ENCODE measurements around the gene KCNQ2.

KCNQ2 gene

GRCh38 chr20:63355781-63356295 is 116.6 kb downstream of the KCNQ2 start:
- no peaks in the 10 kb centered on the region for H3K36me3 Mint-ChIP-seq (ENCODE audit: low read depth)

DNA sequence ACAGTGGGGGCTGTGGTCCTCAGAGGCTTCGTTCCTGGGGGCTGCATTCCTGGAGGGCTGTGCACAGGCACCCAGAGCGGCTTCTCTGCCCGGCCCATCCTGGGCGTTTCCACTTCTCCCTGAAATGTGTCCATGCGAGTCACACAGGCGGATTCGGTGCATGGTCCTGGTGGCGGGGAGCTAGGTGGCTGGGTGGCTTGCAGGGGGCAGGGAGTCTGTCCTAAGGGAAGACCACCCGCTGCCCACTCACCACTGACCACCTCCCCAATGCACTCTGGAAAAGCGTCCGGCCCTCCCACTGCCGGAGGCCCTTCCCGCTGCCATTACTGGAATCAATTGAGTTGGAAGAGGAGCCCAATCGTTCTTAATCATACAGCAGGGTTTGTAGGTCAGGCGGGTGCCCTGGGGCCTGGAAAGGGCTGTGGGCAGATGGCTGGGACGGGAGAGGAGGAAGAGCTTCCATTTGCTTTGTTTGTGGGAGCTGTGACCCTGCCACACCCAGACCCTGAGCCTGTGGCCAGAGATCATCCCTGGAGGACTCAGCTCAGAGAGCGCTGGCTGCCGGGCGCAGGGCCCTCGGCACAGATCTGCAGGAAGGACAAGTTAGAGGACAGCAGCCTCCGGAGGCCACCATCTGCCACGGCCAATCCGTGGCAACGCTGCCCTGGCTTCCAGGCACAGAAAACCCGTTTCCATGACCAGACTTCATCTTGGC is 117.7 kb downstream of the KCNQ2 start:
- H3K27ac Mint-ChIP-seq: no peak overlapping the region
- no peak overlapping the region for H3K4me3 Mint-ChIP-seq
- H3K36me3 Mint-ChIP-seq (ENCODE audit: low read depth): no peaks in the 10 kb centered on the region
- TF ChIP-seq, protein P1, sequence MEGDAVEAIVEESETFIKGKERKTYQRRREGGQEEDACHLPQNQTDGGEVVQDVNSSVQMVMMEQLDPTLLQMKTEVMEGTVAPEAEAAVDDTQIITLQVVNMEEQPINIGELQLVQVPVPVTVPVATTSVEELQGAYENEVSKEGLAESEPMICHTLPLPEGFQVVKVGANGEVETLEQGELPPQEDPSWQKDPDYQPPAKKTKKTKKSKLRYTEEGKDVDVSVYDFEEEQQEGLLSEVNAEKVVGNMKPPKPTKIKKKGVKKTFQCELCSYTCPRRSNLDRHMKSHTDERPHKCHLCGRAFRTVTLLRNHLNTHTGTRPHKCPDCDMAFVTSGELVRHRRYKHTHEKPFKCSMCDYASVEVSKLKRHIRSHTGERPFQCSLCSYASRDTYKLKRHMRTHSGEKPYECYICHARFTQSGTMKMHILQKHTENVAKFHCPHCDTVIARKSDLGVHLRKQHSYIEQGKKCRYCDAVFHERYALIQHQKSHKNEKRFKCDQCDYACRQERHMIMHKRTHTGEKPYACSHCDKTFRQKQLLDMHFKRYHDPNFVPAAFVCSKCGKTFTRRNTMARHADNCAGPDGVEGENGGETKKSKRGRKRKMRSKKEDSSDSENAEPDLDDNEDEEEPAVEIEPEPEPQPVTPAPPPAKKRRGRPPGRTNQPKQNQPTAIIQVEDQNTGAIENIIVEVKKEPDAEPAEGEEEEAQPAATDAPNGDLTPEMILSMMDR (IDR thresholded peaks at IDR 0.05; ENCODE audit: unreplicated experiment in 3 of 3): no peak
- H3K27me3 Mint-ChIP-seq (ENCODE audit: low read depth): peaks cover 16% of the 10 kb centered on the region
- H3K9me3 Mint-ChIP-seq: peaks cover 4% of the 10 kb centered on the region
- H3K4me1 Mint-ChIP-seq: peaks cover 15% of the 10 kb centered on the region

More at GRCh38 chr20:63355781-63356295, 116.6 kb downstream of the KCNQ2 start:
- TF ChIP-seq, protein P1 (IDR thresholded peaks at IDR 0.05; ENCODE audit: unreplicated experiment in 3 of 3): no peak
- H3K4me1 Mint-ChIP-seq: peaks cover 7% of the 10 kb centered on the region
- no peaks in the 10 kb centered on the region for H3K9me3 Mint-ChIP-seq
- H3K27me3 Mint-ChIP-seq (ENCODE audit: low read depth): peaks cover 16% of the 10 kb centered on the region
- H3K4me3 Mint-ChIP-seq: no peak overlapping the region
- no peak overlapping the region for H3K27ac Mint-ChIP-seq

GRCh38 chr20:63352811-63353221 is 119.6 kb downstream of the KCNQ2 start:
- Mint-ChIP-seq H3K27me3 (ENCODE audit: low read depth) (peaks cover 5% of the 10 kb centered on the region), H3K4me1 (peaks cover 15% of the 10 kb centered on the region), H3K27ac (peak overlapping the region; percentile 41 to 51 (median 47)), H3K9me3 (peaks cover 4% of the 10 kb centered on the region), H3K4me3 (no peak overlapping the region), H3K36me3 (ENCODE audit: low read depth) (no peaks in the 10 kb centered on the region)
- TF ChIP-seq, protein P1 (IDR thresholded peaks at IDR 0.05; ENCODE audit: unreplicated experiment in 3 of 3): no peak

- Mint-ChIP-seq H3K36me3 (ENCODE audit: low read depth) (no peaks in the 10 kb centered on the region), H3K4me3 (no peak overlapping the region), H3K9me3 (peaks cover 4% of the 10 kb centered on the region), H3K27ac (peak overlapping the region; percentile 41 to 51 (median 47)), H3K4me1 (peaks cover 15% of the 10 kb centered on the region), H3K27me3 (ENCODE audit: low read depth) (peaks cover 5% of the 10 kb centered on the region)
- TF ChIP-seq, protein P1 (IDR thresholded peaks at IDR 0.05; ENCODE audit: unreplicated experiment in 3 of 3): no peak
Measured at GRCh38 chr20:63351811-63352591, 120.5 kb downstream of the KCNQ2 start.

- peaks cover 4% of the 10 kb centered on the region for H3K9me3 Mint-ChIP-seq
- H3K4me1 Mint-ChIP-seq: peaks cover 15% of the 10 kb centered on the region
Measured at GRCh38 chr20:63351326-63351700, 121.1 kb downstream of the KCNQ2 start.

More at GRCh38 chr20:63351326-63351700, 121.1 kb downstream of the KCNQ2 start:
- H3K27ac Mint-ChIP-seq: no peak overlapping the region
- H3K36me3 Mint-ChIP-seq (ENCODE audit: low read depth): no peaks in the 10 kb centered on the region
- H3K27me3 Mint-ChIP-seq (ENCODE audit: low read depth): peaks cover 5% of the 10 kb centered on the region
- H3K4me3 Mint-ChIP-seq: no peak overlapping the region
- TF ChIP-seq, protein P1 (IDR thresholded peaks at IDR 0.05; ENCODE audit: unreplicated experiment in 3 of 3): no peak

Measured in nephron (organoid).